Lung (tissue), 12 donors: Measurements from ENCODE around the gene ATP6V1G3. TPM values are rescaled to one million over a fixed set of nuclear protein-coding genes. Genes with fewer than 3 reads are reported as not detected.

Experiments used
- ATAC-seq: fragments of 200-7000 bp; cut with Tn5 transposase; one replicate; pipeline ENCODE4 v1.9.1; 2020; ENCODE audit warnings: moderate number of reproducible peaks; ENCODE audit not compliant: insufficient read depth, low FRiP score
- DNase-seq, 3 donors: peaks; one replicate each; pipeline ENCODE4 v3.0.0-alpha.2; 2013 to 2017
- H3K27ac ChIP-seq, 2 donors: one replicate each; pipeline ENCODE4 v1.5.1; 2013; ENCODE audit warnings: mild to moderate bottlenecking in 2 of 2, moderate library complexity in 2 of 2, control low read depth in 1 of 2, inconsistent platforms in 1 of 2, low read depth in 1 of 2, low read length in 1 of 2
- H3K27me3 ChIP-seq, 3 donors: one replicate each; pipeline ENCODE4 v1.5.1; 2013; ENCODE audit warnings: low read length in 2 of 3; ENCODE audit not compliant: control insufficient read depth in 3 of 3, insufficient read depth in 3 of 3
- H3K36me3 ChIP-seq, 4 donors: one replicate each; pipeline ENCODE4 v1.5.1; 2013; ENCODE audit warnings: low read length in 4 of 4, mild to moderate bottlenecking in 1 of 4, moderate library complexity in 1 of 4; ENCODE audit not compliant: control insufficient read depth in 4 of 4, insufficient read depth in 4 of 4
- H3K4me1 ChIP-seq, 5 donors: one replicate each; pipeline ENCODE4 v1.5.1; 2013; ENCODE audit warnings: low read length in 5 of 5, mild to moderate bottlenecking in 2 of 5, moderate library complexity in 1 of 5; ENCODE audit not compliant: control insufficient read depth in 5 of 5, insufficient read depth in 5 of 5
- H3K4me3 ChIP-seq: one replicate; pipeline ENCODE4 v1.5.1; 2013; ENCODE audit warnings: mild to moderate bottlenecking, control low read depth, moderate library complexity
- H3K9ac ChIP-seq, 2 donors: one replicate each; pipeline ENCODE4 v1.5.1; 2013; ENCODE audit warnings: low read length in 2 of 2, control low read depth in 1 of 2; ENCODE audit not compliant: insufficient read depth in 1 of 2
- H3K9me3 ChIP-seq, 4 donors: one replicate each; pipeline ENCODE4 v1.5.1; 2013; ENCODE audit warnings: low read length in 3 of 4, mild to moderate bottlenecking in 1 of 4, moderate library complexity in 1 of 4; ENCODE audit not compliant: control insufficient read depth in 4 of 4, insufficient read depth in 3 of 4
- WGBS, 2 donors: extraction: QIAGEN DNeasy Blood & Tissue Kit; methylation state at CpG; one replicate each; pipeline ENCODE4 v1.1.7; 2013; 5-methylcytosine and 5-hydroxymethylcytosine counted together
- polyA plus RNA-seq, 2 donors: library from polyadenylated mRNA; stranded (reverse); fragments of 200-250 nt; gene quantifications; one replicate each; pipeline ENCODE4 v1.2.1, GENCODE V29; 2013
- total RNA-seq, 2 donors: library from RNA; depleted of rRNA in 1 of 2; stranded (reverse); fragments of >200 nt in 1 of 2; gene quantifications; one replicate each; pipeline ENCODE4 v1.2.1, GENCODE V29; 2014 to 2021
- TF ChIP-seq, protein P1 (sequence below): IDR thresholded peaks from 2 replicates; pipeline ENCODE4 v1.5.1; 2012; ENCODE audit warnings: mild to moderate bottlenecking; ENCODE audit errors: control extremely low read depth, extremely low read depth
- donor health status: control.
- donor health status: control.
- donor health status: Bipolar disorder and iron deficiency.
- donor health status: healthy.
- donor health status: DM: yes; HTN: yes; CAD: no.

ATP6V1G3 gene
- total and polyA plus RNA-seq, 4 donors = not detected

DNA sequence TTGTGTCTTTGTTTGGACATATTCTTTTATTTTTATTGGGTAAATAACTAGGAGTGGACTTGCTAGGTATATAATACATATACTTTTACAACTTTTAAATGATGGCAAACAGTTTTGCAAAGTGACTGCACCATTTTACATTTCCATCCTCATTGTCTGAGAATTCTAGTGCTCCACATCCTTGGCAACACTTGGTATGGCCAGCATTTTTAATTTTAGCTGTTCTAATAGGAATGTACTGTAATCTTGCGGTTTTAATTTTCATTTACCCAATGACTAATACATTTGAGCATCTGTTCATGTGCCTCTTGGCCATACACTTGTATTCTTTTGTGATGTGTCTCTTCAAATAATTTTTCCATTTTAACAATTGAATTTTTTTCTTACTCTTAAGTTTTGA is 37.0 kb upstream of the ATP6V1G3 start:
- H3K9me3 ChIP-seq = peaks cover 0 to 3% (median 0%) of the 10 kb centered on the region in 4 donors
- no peak for DNase-seq
- no peak overlapping the region for H3K4me3 ChIP-seq
- H3K36me3 ChIP-seq = no peaks in the 10 kb centered on the region
- H3K27ac ChIP-seq = no peak overlapping the region
- H3K27me3 ChIP-seq = no peaks in the 10 kb centered on the region
- no peaks in the 10 kb centered on the region for H3K4me1 ChIP-seq
- no peak overlapping the region for H3K9ac ChIP-seq
- 88 to 90% methylated on average over 1 of the region's 1 CpG for WGBS, 2 donors
- ATAC-seq = no peak
- TF ChIP-seq, protein P1, sequence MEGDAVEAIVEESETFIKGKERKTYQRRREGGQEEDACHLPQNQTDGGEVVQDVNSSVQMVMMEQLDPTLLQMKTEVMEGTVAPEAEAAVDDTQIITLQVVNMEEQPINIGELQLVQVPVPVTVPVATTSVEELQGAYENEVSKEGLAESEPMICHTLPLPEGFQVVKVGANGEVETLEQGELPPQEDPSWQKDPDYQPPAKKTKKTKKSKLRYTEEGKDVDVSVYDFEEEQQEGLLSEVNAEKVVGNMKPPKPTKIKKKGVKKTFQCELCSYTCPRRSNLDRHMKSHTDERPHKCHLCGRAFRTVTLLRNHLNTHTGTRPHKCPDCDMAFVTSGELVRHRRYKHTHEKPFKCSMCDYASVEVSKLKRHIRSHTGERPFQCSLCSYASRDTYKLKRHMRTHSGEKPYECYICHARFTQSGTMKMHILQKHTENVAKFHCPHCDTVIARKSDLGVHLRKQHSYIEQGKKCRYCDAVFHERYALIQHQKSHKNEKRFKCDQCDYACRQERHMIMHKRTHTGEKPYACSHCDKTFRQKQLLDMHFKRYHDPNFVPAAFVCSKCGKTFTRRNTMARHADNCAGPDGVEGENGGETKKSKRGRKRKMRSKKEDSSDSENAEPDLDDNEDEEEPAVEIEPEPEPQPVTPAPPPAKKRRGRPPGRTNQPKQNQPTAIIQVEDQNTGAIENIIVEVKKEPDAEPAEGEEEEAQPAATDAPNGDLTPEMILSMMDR = no peak

DNA sequence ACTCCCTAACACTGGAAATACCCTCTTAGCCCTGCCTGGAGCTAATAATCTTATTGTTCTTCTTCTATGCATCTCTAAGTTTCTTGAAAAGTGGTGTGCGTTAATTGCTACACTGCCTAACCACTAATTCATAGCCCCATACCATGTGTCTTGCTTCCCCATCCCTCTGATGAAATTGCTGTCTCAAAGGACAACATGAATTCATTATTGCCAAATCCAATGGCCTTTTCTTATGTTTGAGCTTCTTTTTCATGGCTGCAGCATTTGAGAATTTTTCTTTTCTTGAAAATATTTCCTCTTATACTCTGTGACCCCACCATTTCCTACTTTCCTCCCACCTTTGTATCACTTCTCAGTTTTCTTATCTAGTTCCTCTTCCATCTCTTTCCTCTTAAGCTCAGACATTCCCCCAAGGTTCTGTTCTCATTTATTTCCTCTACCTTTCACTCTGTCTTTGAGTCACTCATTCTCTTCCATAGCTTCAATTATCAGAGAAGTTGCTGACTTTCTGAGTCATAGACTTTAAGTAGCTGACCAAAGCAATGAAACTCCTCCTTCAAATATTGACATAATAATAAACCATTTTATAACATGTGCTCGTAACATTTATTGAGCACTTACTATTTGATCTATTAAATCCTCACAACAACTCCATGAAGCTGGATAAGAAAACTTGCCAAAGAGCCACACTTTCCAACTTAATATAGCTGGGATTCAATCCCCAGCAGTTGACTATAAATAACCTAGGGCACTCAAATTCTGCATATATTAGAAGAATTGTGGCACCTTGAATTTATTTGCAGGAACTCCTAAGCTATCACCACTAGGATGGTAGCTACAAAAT is 35.5 kb upstream of the ATP6V1G3 start:
- Histone ChIP-seq H3K9ac (no peak overlapping the region), H3K9me3 (no peaks in the 10 kb centered on the region), H3K36me3 (no peaks in the 10 kb centered on the region), H3K4me1 (no peaks in the 10 kb centered on the region), H3K27ac (no peak overlapping the region), H3K27me3 (no peaks in the 10 kb centered on the region), H3K4me3 (no peak overlapping the region)
- TF ChIP-seq, protein P1 = no peak
- ATAC-seq (no peak), DNase-seq (no peak)
- 71 to 84% methylated on average over 2 of the region's 2 CpGs for WGBS, 2 donors

DNA sequence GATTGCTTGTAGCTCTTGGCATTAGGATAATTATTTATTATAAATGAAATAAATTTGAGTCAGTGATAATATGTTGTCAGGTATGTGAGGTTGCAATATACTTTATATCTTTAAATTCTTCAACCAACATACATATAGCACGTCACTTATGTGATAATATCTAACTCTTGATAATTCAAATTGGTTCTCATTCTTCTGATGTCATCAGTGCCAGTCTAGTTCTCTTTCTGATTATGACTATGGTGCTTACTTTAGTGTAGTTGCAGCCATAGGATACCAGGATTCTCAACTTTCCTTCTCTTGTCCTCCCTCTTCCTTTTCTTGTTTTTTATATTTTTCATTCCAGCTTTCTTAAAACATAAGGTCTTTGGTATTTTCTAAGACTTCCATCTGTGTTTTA is 34.8 kb upstream of the ATP6V1G3 start:
- Histone ChIP-seq H3K27me3 (no peaks in the 10 kb centered on the region), H3K36me3 (no peaks in the 10 kb centered on the region), H3K9ac (no peak overlapping the region), H3K4me1 (no peaks in the 10 kb centered on the region), H3K9me3 (no peaks in the 10 kb centered on the region), H3K27ac (no peak overlapping the region), H3K4me3 (no peak overlapping the region)
- WGBS, 2 donors = 87 to 91% methylated on average over 1 of the region's 1 CpG
- ATAC-seq (no peak), DNase-seq (no peak)
- TF ChIP-seq, protein P1 = no peak

DNA sequence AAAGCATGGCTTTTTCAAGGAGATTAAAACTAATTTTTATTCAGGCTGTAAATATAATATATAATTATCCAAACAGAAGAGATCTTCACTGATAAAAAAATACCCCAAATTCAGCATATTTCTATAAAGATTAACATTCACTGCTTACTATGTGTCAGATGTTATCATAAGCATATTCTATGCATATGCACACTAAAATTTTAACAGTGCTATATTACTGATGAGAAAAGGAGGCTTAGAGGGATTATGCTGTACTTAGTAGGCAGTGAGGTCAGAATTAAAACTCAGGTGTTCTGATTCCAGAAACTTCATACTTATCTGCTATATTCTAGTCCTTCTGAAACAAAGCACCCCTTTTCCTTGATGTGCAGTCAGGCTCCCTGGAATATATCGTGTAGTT is 33.8 kb upstream of the ATP6V1G3 start:
- no peak overlapping the region for H3K27ac ChIP-seq
- no peaks in the 10 kb centered on the region for H3K9me3 ChIP-seq
- 91 to 97% methylated on average over 1 of the region's 1 CpG for WGBS, 2 donors
- no peaks in the 10 kb centered on the region for H3K27me3 ChIP-seq
- DNase-seq (no peak), ATAC-seq (no peak)
- TF ChIP-seq, protein P1 = no peak
- H3K9ac ChIP-seq = no peak overlapping the region
- no peaks in the 10 kb centered on the region for H3K4me1 ChIP-seq
- H3K4me3 ChIP-seq = no peak overlapping the region
- H3K36me3 ChIP-seq = no peaks in the 10 kb centered on the region
